ENCODE results near the gene OLFM4. TPM values are rescaled to one million over a fixed set of nuclear protein-coding genes. Genes with fewer than 3 reads are reported as not detected.
"Not testable (repeated sequence)": the region's sequence is repeated elsewhere in the genome, so short reads cannot be mapped to it uniquely, and the experiment has no call there.

OLFM4 gene
- total RNA-seq, 2 donors from 2014 or later: 489 to 1,049 TPM

GRCh38 chr13:53007872-53008271 lies 20.7 kb upstream of the OLFM4 start:
- peak; percentile 48 for DNase-seq
- Histone ChIP-seq H3K4me1 (no peaks in the 10 kb centered on the region), H3K9me3 (no peaks in the 10 kb centered on the region), H3K9ac (ENCODE audit: low read depth in 2 of 2, low read length in 2 of 2) (no peak overlapping the region), H3K27ac (no peak overlapping the region), H3K4me3 (no peak overlapping the region), H3K36me3 (no peaks in the 10 kb centered on the region), H3K27me3 (no peaks in the 10 kb centered on the region)
- TF ChIP-seq CTCF (IDR thresholded peaks at IDR 0.05): no peak
- intact Hi-C loops (cut with DNase I): no loop called here

- H3K4me3 ChIP-seq: no peak overlapping the region
- H3K27me3 ChIP-seq: no peaks in the 10 kb centered on the region
- DNase-seq: peak; percentile 80
- H3K36me3 ChIP-seq: no peaks in the 10 kb centered on the region
- H3K9ac ChIP-seq (ENCODE audit: low read depth in 2 of 2, low read length in 2 of 2): peak overlapping the region in 1 of 2 donors; percentile 58
- H3K4me1 ChIP-seq: no peaks in the 10 kb centered on the region
- H3K9me3 ChIP-seq: no peaks in the 10 kb centered on the region
- TF ChIP-seq CTCF (IDR thresholded peaks at IDR 0.05): no peak
- peak overlapping the region; percentile 57 for H3K27ac ChIP-seq
- intact Hi-C loops (cut with DNase I): no loop called here
Observed at GRCh38 chr13:53010374-53011105, 18.1 kb upstream of the OLFM4 start.

GRCh38 chr13:53012707-53013106 lies 15.9 kb upstream of the OLFM4 start:
- H3K27me3 ChIP-seq: no peaks in the 10 kb centered on the region
- H3K27ac ChIP-seq: peak overlapping the region; percentile 27
- no peak overlapping the region for H3K4me3 ChIP-seq
- intact Hi-C loops (cut with DNase I): no loop called here
- peak overlapping the region in 1 of 2 donors; percentile 26 for H3K9ac ChIP-seq (ENCODE audit: low read depth in 2 of 2, low read length in 2 of 2)
- no peaks in the 10 kb centered on the region for H3K36me3 ChIP-seq
- DNase-seq: no peak
- TF ChIP-seq CTCF (IDR thresholded peaks at IDR 0.05): no peak
- no peaks in the 10 kb centered on the region for H3K9me3 ChIP-seq
- no peaks in the 10 kb centered on the region for H3K4me1 ChIP-seq

GRCh38 chr13:53013113-53013512 lies 15.5 kb upstream of the OLFM4 start:
- H3K9me3 ChIP-seq: no peaks in the 10 kb centered on the region
- H3K9ac ChIP-seq (ENCODE audit: low read depth in 2 of 2, low read length in 2 of 2): no peak overlapping the region
- intact Hi-C loops (cut with DNase I): no loop called here
- no peak for DNase-seq
- no peaks in the 10 kb centered on the region for H3K36me3 ChIP-seq
- H3K27ac ChIP-seq: no peak overlapping the region
- no peaks in the 10 kb centered on the region for H3K27me3 ChIP-seq
- no peak overlapping the region for H3K4me3 ChIP-seq
- H3K4me1 ChIP-seq: no peaks in the 10 kb centered on the region
- no peak for TF ChIP-seq CTCF (IDR thresholded peaks at IDR 0.05)

- H3K27me3 ChIP-seq; H3K27ac ChIP-seq; H3K4me3 ChIP-seq; DNase-seq; H3K9me3 ChIP-seq; H3K9ac ChIP-seq (ENCODE audit: low read depth in 2 of 2, low read length in 2 of 2); intact Hi-C loops (cut with DNase I); H3K4me1 ChIP-seq; H3K36me3 ChIP-seq: not testable (repeated sequence)
Observed at GRCh38 chr13:53014018-53014417, 14.6 kb upstream of the OLFM4 start.

Data from colonic mucosa (tissue), 4 donors.